ENCODE results near the gene ZNF227.
"Not testable (repeated sequence)": the region's sequence is repeated elsewhere in the genome, so short reads cannot be mapped to it uniquely, and the experiment has no call there.

The ZNF227 gene

DNA sequence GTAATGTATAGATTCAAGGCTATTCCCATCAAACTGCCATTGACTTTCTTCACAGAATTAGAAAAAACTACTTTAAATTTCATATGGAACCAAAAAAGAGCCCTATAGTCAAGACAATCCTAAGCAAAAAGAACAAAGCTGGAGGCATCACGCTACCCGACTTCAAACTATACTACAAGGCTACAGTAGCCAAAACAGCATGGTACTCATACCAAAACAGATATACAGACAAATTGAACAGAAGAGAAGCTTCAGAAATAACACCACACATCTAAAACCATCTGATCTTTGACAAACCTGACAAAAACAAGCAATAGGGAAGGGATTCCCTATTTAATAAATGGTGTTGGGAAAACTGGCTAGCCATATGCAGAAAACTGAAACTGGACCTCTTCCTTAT is 40.0 kb downstream of the ZNF227 start:
- DNase-seq (ENCODE audit: low spot score) = not testable (repeated sequence)

DNA sequence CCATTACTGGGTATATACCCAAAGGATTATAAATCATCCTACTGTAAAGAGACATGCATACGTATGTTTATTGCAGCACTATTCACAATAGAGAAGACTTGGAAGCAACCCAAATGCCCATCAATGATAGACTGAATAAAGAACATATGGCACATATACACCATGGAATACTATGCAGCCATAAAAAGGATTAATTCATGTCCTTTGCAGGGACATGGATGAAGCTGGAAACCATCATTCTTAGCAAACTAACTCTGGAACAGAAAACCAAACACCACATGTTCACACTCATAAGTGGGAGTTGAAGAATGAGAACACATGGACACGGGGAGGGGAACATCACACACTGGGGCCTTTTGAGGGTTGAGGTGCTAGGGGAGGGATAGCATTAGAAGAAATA is 41.1 kb downstream of the ZNF227 start:
- DNase-seq (ENCODE audit: low spot score) = not testable (repeated sequence)

DNA sequence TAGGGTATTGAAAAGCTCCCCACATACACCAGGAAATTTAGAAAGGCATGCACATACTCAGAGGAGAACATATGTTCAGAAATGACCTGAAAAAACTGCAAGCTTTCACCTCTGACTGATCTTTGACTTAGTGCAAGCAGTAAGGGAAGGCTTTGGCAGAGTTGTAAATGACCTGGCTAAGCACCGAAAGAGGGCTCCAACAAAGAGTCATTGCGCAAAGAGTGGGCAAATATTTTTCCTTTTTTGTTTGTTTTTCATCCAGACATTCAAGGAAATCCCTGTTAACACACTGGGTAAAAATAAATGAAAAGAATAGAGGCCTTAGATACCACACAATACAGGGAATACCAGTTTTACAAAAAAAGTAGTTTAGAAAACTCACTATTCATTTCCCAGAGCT is 42.2 kb downstream of the ZNF227 start:
- DNase-seq (ENCODE audit: low spot score) = no peak

- DNase-seq (ENCODE audit: low spot score) = no peak
These were observed 43.5 kb downstream of the ZNF227 start for GRCh38 chr19:44255705-44256411.

GRCh38 chr19:44258136-44258535 is 45.8 kb downstream of the ZNF227 start:
- DNase-seq (ENCODE audit: low spot score) = no peak

- DNase-seq (ENCODE audit: low spot score) = no peak
These were observed 46.6 kb downstream of the ZNF227 start for GRCh38 chr19:44258835-44259413.

DNA sequence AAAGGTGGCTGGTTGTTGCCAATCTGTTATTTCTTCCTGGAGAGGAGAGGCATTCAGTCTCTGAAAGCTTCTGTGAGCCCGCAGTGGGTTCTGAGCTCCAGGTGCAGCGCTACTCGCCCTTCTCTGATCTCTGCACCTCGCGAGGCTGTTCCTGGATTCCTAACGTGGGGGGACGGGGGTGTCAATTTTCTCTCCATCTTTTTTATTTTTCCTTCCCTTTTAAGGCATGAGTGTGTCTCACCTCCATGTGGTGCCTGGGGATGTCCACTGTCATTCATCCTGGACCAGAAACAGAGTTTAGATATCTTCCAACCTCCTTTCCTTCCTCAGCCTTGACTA is 48.0 kb downstream of the ZNF227 start:
- DNase-seq (ENCODE audit: low spot score) = no peak

DNA sequence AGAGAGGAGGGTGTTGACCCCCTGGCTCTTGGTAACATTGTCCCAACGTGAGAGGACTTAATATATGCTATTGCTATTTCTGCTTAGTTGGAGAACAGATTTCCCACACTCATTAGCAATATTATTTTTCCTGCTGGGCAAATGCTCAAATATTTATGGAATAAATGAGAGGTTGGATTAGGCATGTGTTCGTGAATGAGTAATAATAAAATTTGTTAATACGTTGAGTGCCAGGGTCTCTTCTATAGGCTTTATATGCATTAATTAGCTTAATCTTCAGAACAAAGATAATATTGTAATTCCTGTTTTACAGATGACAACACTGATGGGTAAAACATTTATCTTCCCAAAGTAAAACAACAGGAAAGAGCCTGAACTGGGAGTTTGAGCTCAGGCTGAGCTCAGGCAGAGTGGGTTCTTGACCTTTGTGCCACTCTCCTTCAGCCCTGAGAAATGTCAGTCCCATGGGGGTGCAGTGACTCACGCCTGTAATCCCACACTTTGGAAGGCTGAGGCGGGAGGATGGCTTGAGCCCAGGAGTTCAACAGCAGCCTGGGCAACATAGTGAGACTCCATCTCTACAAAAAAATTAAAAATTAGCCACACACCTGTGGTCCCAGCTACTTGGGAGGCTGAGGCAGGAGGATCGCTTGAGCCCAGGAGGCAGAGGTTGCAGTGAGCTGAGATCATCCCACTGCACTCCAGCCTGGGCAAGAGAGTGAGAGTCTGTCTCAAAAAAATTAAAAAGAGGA is 48.5 kb downstream of the ZNF227 start:
- no peak for DNase-seq (ENCODE audit: low spot score)

DNA sequence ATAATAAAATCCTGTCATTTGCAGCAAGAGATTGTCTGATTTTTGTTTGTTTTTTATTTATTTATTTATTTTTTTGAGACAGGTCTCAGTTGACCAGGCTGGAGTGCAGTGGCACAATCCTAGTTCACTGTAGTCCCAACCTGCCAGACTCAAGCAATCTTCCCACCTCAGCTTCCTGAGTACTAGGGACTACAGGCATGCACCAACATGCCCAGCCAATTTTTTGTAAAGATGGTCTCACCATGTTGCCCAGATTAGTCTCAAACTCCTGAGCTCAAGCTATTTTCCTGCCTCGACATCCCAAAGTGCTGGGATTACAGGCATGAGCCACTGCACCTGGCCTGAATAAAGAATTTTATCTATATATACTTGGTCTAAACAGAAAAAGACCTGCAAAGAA is 65.0 kb downstream of the ZNF227 start:
- no peak for DNase-seq (ENCODE audit: low spot score)

GRCh38 chr19:44278181-44278690 is 65.9 kb downstream of the ZNF227 start:
- no peak for DNase-seq (ENCODE audit: low spot score)

- no peak for DNase-seq (ENCODE audit: low spot score)
These were observed 68.6 kb downstream of the ZNF227 start for GRCh38 chr19:44280916-44281315.

GRCh38 chr19:44282846-44283245 is 70.5 kb downstream of the ZNF227 start:
- no peak for DNase-seq (ENCODE audit: low spot score)

DNA sequence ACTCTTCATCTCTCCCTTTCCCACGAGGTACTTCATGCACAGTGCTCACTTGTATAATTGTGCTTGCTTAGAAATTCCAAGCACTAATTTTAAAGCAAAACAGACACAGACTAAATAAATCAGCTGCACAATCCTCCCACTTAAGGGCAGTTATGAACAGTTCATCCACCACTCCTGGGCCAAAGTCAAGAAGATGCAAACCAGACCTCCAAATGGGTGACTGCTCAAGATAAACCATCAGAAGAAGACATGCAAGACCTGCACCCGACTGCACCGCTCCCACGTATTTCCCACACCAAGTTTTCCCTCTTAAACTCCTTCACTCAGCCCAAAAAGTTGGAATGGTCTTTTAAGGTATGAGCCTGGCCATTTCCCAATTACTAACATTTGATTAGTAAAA is 72.6 kb downstream of the ZNF227 start:
- DNase-seq (ENCODE audit: low spot score) = no peak

Data from hematopoietic multipotent progenitor cell treated with erythropoietin and hydrocortisone succinate and interleukin-3 and kit ligand, for 17 days (in vitro differentiated cells).